Breast epithelium (tissue), 3 donors: ENCODE data around the gene OTUD3.

ENCODE experiments used
- CTCF ChIP-seq, 3 donors: fragments of 450-650 bp; IDR thresholded peaks; one replicate each; pipeline ENCODE4 v1.5.1; 2016 to 2017; ENCODE audit warnings: antibody characterized with exemption in 3 of 3, mild to moderate bottlenecking in 3 of 3, moderate library complexity in 3 of 3
- POLR2AphosphoS5 ChIP-seq, 3 donors: sonication (generic); formaldehyde crosslinking; IDR thresholded peaks; one replicate each; pipeline ENCODE4 v1.6.1; 2017; ENCODE audit warnings: antibody characterized with exemption in 3 of 3

- TF ChIP-seq CTCF (IDR thresholded peaks at IDR 0.05) (no peak), POLR2AphosphoS5 (IDR thresholded peaks at IDR 0.05) (no peak)
These were observed 37.3 kb upstream of the OTUD3 start for GRCh38 chr1:19844731-19845495.
